Measurements from ENCODE around the gene RYR1. TPM values are rescaled to one million over a fixed set of nuclear protein-coding genes. Genes with fewer than 3 reads are reported as not detected.

Gene RYR1
- total and polyA plus RNA-seq, 2 donors from 2014 or later = 0.69 to 2.8 TPM

DNA sequence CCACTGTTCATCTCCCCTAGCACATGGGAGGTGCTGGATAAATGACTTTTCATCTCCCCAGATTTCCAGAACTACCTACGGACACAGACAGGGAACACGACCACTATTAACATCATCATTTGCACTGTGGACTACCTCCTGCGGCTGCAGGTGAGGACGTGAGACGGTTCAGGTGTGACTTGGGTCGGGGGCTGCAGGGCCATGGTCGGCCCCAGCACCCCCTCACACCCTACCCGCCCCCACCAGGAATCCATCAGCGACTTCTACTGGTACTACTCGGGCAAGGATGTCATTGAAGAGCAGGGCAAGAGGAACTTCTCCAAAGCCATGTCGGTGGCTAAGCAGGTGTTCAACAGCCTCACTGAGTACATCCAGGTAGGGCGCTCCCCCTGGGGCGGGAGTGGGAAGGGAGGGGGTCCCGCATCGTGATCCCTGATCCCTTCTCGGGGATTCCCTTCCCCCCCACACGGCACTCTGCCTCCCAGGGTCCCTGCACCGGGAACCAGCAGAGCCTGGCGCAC lies 109.9 kb downstream of the RYR1 start:
- Histone ChIP-seq H3K9ac (ENCODE audit: low read length in 3 of 3) (no peak overlapping the region), H3K36me3 (ENCODE audit: control insufficient read depth in 2 of 3, insufficient read depth in 3 of 3, low read length in 3 of 3) (no peaks in the 10 kb centered on the region), H3K4me3 (ENCODE audit: low read length in 3 of 3) (no peak overlapping the region), H3K9me3 (ENCODE audit: control insufficient read depth in 2 of 3, insufficient read depth in 1 of 3, low read length in 3 of 3) (no peaks in the 10 kb centered on the region), H3K4me1 (ENCODE audit: control insufficient read depth in 2 of 3, insufficient read depth in 2 of 3, low read depth in 1 of 3, low read length in 3 of 3) (no peaks in the 10 kb centered on the region), H3K27me3 (ENCODE audit: control insufficient read depth, insufficient read depth, low read length) (no peaks in the 10 kb centered on the region), H3K27ac (ENCODE audit: low read depth in 2 of 2, low read length in 2 of 2) (no peak overlapping the region)
- FAIRE-seq (no peak), DNase-seq (no peak)
- TF ChIP-seq, protein P1, sequence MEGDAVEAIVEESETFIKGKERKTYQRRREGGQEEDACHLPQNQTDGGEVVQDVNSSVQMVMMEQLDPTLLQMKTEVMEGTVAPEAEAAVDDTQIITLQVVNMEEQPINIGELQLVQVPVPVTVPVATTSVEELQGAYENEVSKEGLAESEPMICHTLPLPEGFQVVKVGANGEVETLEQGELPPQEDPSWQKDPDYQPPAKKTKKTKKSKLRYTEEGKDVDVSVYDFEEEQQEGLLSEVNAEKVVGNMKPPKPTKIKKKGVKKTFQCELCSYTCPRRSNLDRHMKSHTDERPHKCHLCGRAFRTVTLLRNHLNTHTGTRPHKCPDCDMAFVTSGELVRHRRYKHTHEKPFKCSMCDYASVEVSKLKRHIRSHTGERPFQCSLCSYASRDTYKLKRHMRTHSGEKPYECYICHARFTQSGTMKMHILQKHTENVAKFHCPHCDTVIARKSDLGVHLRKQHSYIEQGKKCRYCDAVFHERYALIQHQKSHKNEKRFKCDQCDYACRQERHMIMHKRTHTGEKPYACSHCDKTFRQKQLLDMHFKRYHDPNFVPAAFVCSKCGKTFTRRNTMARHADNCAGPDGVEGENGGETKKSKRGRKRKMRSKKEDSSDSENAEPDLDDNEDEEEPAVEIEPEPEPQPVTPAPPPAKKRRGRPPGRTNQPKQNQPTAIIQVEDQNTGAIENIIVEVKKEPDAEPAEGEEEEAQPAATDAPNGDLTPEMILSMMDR (IDR thresholded peaks at IDR 0.05; ENCODE audit: borderline replicate concordance, extremely low read depth, insufficient read depth) = no peak
- intact Hi-C loops (cut with DNase I) = no loop called here

DNA sequence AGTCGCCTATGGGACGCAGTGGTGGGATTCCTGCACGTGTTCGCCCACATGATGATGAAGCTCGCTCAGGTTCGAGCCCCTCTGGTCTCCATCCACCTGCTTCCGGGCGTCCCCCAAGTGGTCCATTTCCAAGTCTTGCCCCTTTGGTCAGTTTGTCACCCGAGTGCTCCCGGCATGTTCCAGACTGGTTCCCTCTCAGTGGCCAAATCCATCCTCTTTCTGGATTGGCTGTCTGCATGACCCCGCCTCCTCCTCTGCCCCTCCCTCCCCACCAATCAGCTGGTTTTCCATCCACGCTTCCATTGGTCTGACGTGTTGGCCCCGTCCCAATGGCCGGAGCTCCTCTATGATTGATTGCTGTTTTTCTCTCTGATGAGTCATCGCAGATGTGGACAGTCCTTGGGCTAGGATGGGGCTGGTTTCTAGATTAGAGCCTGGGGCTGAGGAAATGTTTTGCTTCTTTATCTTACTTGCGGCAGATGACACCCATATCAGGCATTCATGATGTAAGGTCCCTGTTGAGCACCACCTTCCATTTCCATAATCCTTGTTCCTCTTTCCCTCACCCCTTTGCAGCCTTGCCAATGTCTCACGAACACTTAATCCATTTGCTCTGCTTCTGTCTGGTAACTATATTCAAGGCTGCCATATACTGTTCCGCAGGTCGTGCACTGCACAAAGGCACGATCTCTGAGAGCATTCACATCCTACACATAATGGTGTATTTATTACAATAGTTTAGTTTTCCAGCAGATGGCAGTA lies 110.5 kb downstream of the RYR1 start:
- DNase-seq = peak in 4 of 5 donors; percentile 16 to 86 (median 61)
- H3K4me3 ChIP-seq (ENCODE audit: low read length in 3 of 3) = no peak overlapping the region

DNA sequence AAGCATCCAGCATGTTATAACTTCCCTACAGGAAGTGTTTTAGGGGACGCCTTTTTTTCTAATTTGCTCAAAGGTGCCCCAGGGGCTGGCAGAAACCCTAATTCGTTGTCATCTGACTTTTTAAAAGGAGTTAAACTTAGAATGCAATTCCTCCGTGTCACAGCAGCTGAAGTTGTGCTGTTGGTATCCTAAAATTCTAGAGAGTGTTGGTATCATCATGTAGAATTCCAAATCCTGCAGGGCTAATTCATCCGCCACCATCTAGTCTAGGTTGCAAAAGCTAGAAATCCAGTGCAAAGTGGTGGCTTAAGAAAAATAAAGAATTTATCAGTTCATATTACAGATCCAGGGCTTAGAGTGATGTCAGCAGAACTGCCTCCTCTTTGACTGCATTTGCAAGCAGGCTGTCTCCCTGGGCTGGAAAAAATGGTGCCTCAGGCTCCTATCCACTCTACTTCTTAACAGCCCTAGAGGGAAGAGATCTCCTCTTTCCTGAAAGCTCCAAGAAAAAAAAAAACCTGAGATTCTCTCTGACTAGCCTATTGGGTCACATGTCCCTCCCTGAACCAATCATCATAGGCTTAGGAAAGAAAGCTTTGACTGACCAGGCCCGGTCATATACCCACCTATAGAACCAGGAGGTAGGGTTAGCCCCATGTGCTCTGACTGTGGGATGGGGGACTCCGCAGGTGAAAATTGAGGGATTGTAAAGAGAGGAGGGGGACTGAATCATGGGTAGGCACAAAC lies 111.3 kb downstream of the RYR1 start:
- H3K36me3 ChIP-seq (ENCODE audit: control insufficient read depth in 2 of 3, insufficient read depth in 3 of 3, low read length in 3 of 3) = no peaks in the 10 kb centered on the region
- no peaks in the 10 kb centered on the region for H3K27me3 ChIP-seq (ENCODE audit: control insufficient read depth, insufficient read depth, low read length)
- no peak overlapping the region for H3K9ac ChIP-seq (ENCODE audit: low read length in 3 of 3)
- FAIRE-seq (no peak), DNase-seq (peak in 1 of 5 donors; percentile 81)
- no peaks in the 10 kb centered on the region for H3K4me1 ChIP-seq (ENCODE audit: control insufficient read depth in 2 of 3, insufficient read depth in 2 of 3, low read depth in 1 of 3, low read length in 3 of 3)
- no peak overlapping the region for H3K4me3 ChIP-seq (ENCODE audit: low read length in 3 of 3)
- TF ChIP-seq, protein P1 (IDR thresholded peaks at IDR 0.05; ENCODE audit: borderline replicate concordance, extremely low read depth, insufficient read depth) = no peak
- intact Hi-C loops (cut with DNase I) = no loop called here
- H3K9me3 ChIP-seq (ENCODE audit: control insufficient read depth in 2 of 3, insufficient read depth in 1 of 3, low read length in 3 of 3) = no peaks in the 10 kb centered on the region
- no peak overlapping the region for H3K27ac ChIP-seq (ENCODE audit: low read depth in 2 of 2, low read length in 2 of 2)

More for the DNA sequence above, 110.5 kb downstream of the RYR1 start:
- TF ChIP-seq, protein P1 (IDR thresholded peaks at IDR 0.05; ENCODE audit: borderline replicate concordance, extremely low read depth, insufficient read depth) = peak; percentile 44
- intact Hi-C loops (cut with DNase I) = no loop called here
- no peak for FAIRE-seq
- Histone ChIP-seq H3K9ac (ENCODE audit: low read length in 3 of 3) (no peak overlapping the region), H3K27me3 (ENCODE audit: control insufficient read depth, insufficient read depth, low read length) (no peaks in the 10 kb centered on the region), H3K36me3 (ENCODE audit: control insufficient read depth in 2 of 3, insufficient read depth in 3 of 3, low read length in 3 of 3) (no peaks in the 10 kb centered on the region), H3K4me1 (ENCODE audit: control insufficient read depth in 2 of 3, insufficient read depth in 2 of 3, low read depth in 1 of 3, low read length in 3 of 3) (no peaks in the 10 kb centered on the region), H3K27ac (ENCODE audit: low read depth in 2 of 2, low read length in 2 of 2) (no peak overlapping the region), H3K9me3 (ENCODE audit: control insufficient read depth in 2 of 3, insufficient read depth in 1 of 3, low read length in 3 of 3) (no peaks in the 10 kb centered on the region)
